ENCODE measurements around the gene CEP41. TPM values are rescaled to one million over a fixed set of nuclear protein-coding genes. Genes with fewer than 3 reads are reported as not detected.

The CEP41 gene
- polyA plus RNA-seq, 1 donor from 2014 or later = 47.0 TPM

DNA sequence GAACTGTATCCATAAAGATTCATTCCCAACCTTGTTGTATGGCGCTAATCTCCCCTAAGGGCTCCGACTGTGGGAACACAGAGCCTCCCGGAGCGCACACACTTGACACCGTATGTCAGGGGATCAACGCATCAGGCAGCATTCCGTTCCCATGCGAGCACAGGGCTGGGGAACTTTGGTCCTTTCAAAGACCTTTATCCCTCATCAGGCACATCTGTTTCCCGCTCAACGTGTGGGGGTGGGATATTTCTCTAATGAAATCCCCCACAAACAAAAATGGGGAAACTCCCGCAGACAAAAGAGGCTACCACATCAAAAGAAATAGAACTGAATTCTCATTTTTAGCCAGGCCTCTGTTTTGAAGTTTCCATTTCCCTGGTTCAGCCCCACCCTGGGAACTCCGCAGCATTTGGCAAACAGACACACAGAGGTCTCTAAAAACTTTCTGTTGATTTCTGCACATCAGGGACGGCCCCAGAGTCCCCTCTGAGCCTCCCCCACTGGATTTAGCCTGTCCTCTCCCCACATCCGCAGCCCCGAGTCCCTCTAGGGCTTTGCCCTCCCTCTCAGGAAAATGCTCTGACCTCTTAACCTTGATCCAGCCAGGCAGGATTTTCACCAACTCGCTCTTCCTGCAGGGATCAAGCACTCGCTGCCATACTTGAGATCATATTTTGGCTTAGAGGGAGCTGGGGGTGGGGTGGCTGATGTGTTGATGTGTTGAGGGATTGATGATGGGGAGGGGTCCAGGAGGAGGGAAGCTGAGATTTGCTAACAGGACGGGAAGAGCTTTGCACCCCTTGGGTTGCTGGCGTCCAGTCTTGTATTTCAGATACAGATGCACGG is 89.6 kb downstream of the CEP41 start:
- no peak overlapping the region for H3K4me2 ChIP-seq (ENCODE audit: low read length)
- no peaks in the 10 kb centered on the region for H4K20me1 ChIP-seq (ENCODE audit: insufficient read depth)
- peak; percentile 62 for TF ChIP-seq POLR2AphosphoS5 (IDR thresholded peaks at IDR 0.05)
- TF ChIP-seq, protein P1, sequence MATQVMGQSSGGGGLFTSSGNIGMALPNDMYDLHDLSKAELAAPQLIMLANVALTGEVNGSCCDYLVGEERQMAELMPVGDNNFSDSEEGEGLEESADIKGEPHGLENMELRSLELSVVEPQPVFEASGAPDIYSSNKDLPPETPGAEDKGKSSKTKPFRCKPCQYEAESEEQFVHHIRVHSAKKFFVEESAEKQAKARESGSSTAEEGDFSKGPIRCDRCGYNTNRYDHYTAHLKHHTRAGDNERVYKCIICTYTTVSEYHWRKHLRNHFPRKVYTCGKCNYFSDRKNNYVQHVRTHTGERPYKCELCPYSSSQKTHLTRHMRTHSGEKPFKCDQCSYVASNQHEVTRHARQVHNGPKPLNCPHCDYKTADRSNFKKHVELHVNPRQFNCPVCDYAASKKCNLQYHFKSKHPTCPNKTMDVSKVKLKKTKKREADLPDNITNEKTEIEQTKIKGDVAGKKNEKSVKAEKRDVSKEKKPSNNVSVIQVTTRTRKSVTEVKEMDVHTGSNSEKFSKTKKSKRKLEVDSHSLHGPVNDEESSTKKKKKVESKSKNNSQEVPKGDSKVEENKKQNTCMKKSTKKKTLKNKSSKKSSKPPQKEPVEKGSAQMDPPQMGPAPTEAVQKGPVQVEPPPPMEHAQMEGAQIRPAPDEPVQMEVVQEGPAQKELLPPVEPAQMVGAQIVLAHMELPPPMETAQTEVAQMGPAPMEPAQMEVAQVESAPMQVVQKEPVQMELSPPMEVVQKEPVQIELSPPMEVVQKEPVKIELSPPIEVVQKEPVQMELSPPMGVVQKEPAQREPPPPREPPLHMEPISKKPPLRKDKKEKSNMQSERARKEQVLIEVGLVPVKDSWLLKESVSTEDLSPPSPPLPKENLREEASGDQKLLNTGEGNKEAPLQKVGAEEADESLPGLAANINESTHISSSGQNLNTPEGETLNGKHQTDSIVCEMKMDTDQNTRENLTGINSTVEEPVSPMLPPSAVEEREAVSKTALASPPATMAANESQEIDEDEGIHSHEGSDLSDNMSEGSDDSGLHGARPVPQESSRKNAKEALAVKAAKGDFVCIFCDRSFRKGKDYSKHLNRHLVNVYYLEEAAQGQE (IDR thresholded peaks at IDR 0.05; ENCODE audit: borderline replicate concordance) = peak; percentile 91
- TF ChIP-seq SMC3 (conservative IDR thresholded peaks at IDR 0.05; ENCODE audit: poor library complexity) = no peak
- peak; percentile 8 for TF ChIP-seq EP300 (conservative IDR thresholded peaks at IDR 0.05; ENCODE audit: poor library complexity, severe bottlenecking)
- TF ChIP-seq, protein P2, sequence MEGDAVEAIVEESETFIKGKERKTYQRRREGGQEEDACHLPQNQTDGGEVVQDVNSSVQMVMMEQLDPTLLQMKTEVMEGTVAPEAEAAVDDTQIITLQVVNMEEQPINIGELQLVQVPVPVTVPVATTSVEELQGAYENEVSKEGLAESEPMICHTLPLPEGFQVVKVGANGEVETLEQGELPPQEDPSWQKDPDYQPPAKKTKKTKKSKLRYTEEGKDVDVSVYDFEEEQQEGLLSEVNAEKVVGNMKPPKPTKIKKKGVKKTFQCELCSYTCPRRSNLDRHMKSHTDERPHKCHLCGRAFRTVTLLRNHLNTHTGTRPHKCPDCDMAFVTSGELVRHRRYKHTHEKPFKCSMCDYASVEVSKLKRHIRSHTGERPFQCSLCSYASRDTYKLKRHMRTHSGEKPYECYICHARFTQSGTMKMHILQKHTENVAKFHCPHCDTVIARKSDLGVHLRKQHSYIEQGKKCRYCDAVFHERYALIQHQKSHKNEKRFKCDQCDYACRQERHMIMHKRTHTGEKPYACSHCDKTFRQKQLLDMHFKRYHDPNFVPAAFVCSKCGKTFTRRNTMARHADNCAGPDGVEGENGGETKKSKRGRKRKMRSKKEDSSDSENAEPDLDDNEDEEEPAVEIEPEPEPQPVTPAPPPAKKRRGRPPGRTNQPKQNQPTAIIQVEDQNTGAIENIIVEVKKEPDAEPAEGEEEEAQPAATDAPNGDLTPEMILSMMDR (IDR thresholded peaks at IDR 0.05; ENCODE audit: poor library complexity, severe bottlenecking) = no peak
- no peak for TF ChIP-seq MXI1 (conservative IDR thresholded peaks at IDR 0.05; ENCODE audit: poor library complexity, severe bottlenecking)
- H2AFZ ChIP-seq (ENCODE audit: low read depth, low read length) = no peak overlapping the region
- H3K9ac ChIP-seq (ENCODE audit: low read length) = peak overlapping the region; percentile 82
- H3K36me3 ChIP-seq (ENCODE audit: insufficient read depth, low read length) = no peaks in the 10 kb centered on the region
- H3K9me3 ChIP-seq (ENCODE audit: low read length) = no peaks in the 10 kb centered on the region
- peak overlapping the region; percentile 99 for H3K27ac ChIP-seq (ENCODE audit: low read length)
- no peaks in the 10 kb centered on the region for H3K9me2 ChIP-seq (ENCODE audit: insufficient read depth, low read length)
- H3F3A ChIP-seq (ENCODE audit: insufficient read depth, low read length, poor library complexity, severe bottlenecking) = peaks cover 11% of the 10 kb centered on the region
- no peaks in the 10 kb centered on the region for H3K79me2 ChIP-seq (replicated peaks; ENCODE audit: insufficient read depth, low read length)
- no peaks in the 10 kb centered on the region for H3K27me3 ChIP-seq (ENCODE audit: insufficient read depth, low read depth, low read length)
- peak overlapping the region; percentile 54 for H3K4me3 ChIP-seq (ENCODE audit: low read length)

DNA sequence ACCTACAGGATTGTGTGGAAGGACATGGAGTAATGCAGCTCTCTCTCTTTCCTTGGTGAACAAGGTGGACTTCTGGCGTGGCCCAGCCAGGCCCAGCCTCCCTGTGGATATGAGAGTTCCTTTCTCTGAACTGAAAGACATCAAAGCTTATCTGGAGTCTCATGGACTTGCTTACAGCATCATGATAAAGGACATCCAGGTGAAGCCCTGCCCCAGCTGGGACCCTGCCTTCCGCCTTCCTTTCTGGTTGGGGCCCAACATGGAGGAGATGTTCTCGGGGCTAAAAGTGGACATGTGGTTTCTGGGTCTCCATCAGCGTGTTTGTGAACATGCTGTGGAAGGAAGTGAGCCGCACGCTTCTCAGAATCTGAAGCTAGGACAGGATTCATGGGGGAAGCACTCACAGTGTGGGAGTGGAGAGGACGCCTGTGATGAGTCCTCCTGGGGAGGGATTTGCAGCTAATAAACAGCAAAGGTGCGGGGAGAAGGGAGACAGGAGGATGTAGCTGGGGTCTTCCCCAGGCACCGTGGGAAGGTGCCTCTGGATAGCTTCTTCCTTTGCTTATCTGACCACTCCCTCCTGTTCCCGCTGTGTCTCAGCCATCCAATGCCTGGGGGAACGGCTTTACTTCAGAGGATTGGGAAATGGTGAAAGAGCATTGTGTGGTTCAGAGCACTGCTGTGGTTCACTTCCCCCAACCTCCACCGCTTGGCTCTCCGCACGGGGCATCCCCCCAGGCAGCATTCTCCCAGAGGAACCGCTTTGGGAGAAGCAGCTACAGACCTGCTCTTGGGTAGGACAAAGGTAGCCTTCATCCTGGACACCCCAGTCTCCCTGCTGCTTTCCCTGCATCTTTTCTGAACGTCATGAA is 90.7 kb downstream of the CEP41 start:
- peak overlapping the region; percentile 82 for H3K9ac ChIP-seq (ENCODE audit: low read length)
- H3K9me2 ChIP-seq (ENCODE audit: insufficient read depth, low read length) = no peaks in the 10 kb centered on the region
- no peak overlapping the region for H3K4me3 ChIP-seq (ENCODE audit: low read length)
- no peak overlapping the region for H2AFZ ChIP-seq (ENCODE audit: low read depth, low read length)
- H3K9me3 ChIP-seq (ENCODE audit: low read length) = no peaks in the 10 kb centered on the region
- H3K4me2 ChIP-seq (ENCODE audit: low read length) = no peak overlapping the region
- no peaks in the 10 kb centered on the region for H4K20me1 ChIP-seq (ENCODE audit: insufficient read depth)
- no peaks in the 10 kb centered on the region for H3K79me2 ChIP-seq (replicated peaks; ENCODE audit: insufficient read depth, low read length)
- TF ChIP-seq TAF1 (IDR thresholded peaks at IDR 0.05; ENCODE audit: low read depth) (no peak), POLR2AphosphoS5 (IDR thresholded peaks at IDR 0.05) (no peak), EZH2 (IDR thresholded peaks at IDR 0.05; ENCODE audit: borderline replicate concordance, insufficient read depth, low read length, poor library complexity, severe bottlenecking) (no peak), SMC3 (conservative IDR thresholded peaks at IDR 0.05; ENCODE audit: poor library complexity) (no peak), MXI1 (conservative IDR thresholded peaks at IDR 0.05; ENCODE audit: poor library complexity, severe bottlenecking) (no peak), EP300 (conservative IDR thresholded peaks at IDR 0.05; ENCODE audit: poor library complexity, severe bottlenecking) (no peak), RAD21 (conservative IDR thresholded peaks at IDR 0.05) (no peak)
- TF ChIP-seq, protein P2 (IDR thresholded peaks at IDR 0.05; ENCODE audit: poor library complexity, severe bottlenecking) = no peak
- TF ChIP-seq, protein P1 (IDR thresholded peaks at IDR 0.05; ENCODE audit: borderline replicate concordance) = no peak
- H3K27ac ChIP-seq (ENCODE audit: low read length) = peak overlapping the region; percentile 99
- H3K27me3 ChIP-seq (ENCODE audit: insufficient read depth, low read depth, low read length) = no peaks in the 10 kb centered on the region
- H3F3A ChIP-seq (ENCODE audit: insufficient read depth, low read length, poor library complexity, severe bottlenecking) = peaks cover 11% of the 10 kb centered on the region
- no peaks in the 10 kb centered on the region for H3K36me3 ChIP-seq (ENCODE audit: insufficient read depth, low read length)

Measured in neural cell (in vitro differentiated cells).